Lung (tissue), 12 donors: ENCODE measurements around the gene GABRB2. TPM values are rescaled to one million over a fixed set of nuclear protein-coding genes. Genes with fewer than 3 reads are reported as not detected.
"Not testable (repeated sequence)": the region's sequence is repeated elsewhere in the genome, so short reads cannot be mapped to it uniquely, and the experiment has no call there.

Experiments used
- ATAC-seq: fragments of 200-7000 bp; cut with Tn5 transposase; one replicate; pipeline ENCODE4 v1.9.1; 2020; ENCODE audit warnings: moderate number of reproducible peaks; ENCODE audit not compliant: insufficient read depth, low FRiP score
- DNase-seq, 3 donors: peaks; one replicate each; pipeline ENCODE4 v3.0.0-alpha.2; 2013 to 2017
- H3K27ac ChIP-seq, 2 donors: one replicate each; pipeline ENCODE4 v1.5.1; 2013; ENCODE audit warnings: mild to moderate bottlenecking in 2 of 2, moderate library complexity in 2 of 2, control low read depth in 1 of 2, inconsistent platforms in 1 of 2, low read depth in 1 of 2, low read length in 1 of 2
- H3K27me3 ChIP-seq, 3 donors: one replicate each; pipeline ENCODE4 v1.5.1; 2013; ENCODE audit warnings: low read length in 2 of 3; ENCODE audit not compliant: control insufficient read depth in 3 of 3, insufficient read depth in 3 of 3
- H3K36me3 ChIP-seq, 4 donors: one replicate each; pipeline ENCODE4 v1.5.1; 2013; ENCODE audit warnings: low read length in 4 of 4, mild to moderate bottlenecking in 1 of 4, moderate library complexity in 1 of 4; ENCODE audit not compliant: control insufficient read depth in 4 of 4, insufficient read depth in 4 of 4
- H3K4me1 ChIP-seq, 5 donors: one replicate each; pipeline ENCODE4 v1.5.1; 2013; ENCODE audit warnings: low read length in 5 of 5, mild to moderate bottlenecking in 2 of 5, moderate library complexity in 1 of 5; ENCODE audit not compliant: control insufficient read depth in 5 of 5, insufficient read depth in 5 of 5
- H3K4me3 ChIP-seq: one replicate; pipeline ENCODE4 v1.5.1; 2013; ENCODE audit warnings: mild to moderate bottlenecking, control low read depth, moderate library complexity
- H3K9ac ChIP-seq, 2 donors: one replicate each; pipeline ENCODE4 v1.5.1; 2013; ENCODE audit warnings: low read length in 2 of 2, control low read depth in 1 of 2; ENCODE audit not compliant: insufficient read depth in 1 of 2
- H3K9me3 ChIP-seq, 4 donors: one replicate each; pipeline ENCODE4 v1.5.1; 2013; ENCODE audit warnings: low read length in 3 of 4, mild to moderate bottlenecking in 1 of 4, moderate library complexity in 1 of 4; ENCODE audit not compliant: control insufficient read depth in 4 of 4, insufficient read depth in 3 of 4
- CTCF ChIP-seq: IDR thresholded peaks from 2 replicates; pipeline ENCODE4 v1.5.1; 2012; ENCODE audit warnings: mild to moderate bottlenecking; ENCODE audit errors: control extremely low read depth, extremely low read depth
- WGBS, 2 donors: extraction: QIAGEN DNeasy Blood & Tissue Kit; methylation state at CpG; one replicate each; pipeline ENCODE4 v1.1.7; 2013; 5-methylcytosine and 5-hydroxymethylcytosine counted together
- polyA plus RNA-seq, 2 donors: library from polyadenylated mRNA; stranded (reverse); fragments of 200-250 nt; gene quantifications; one replicate each; pipeline ENCODE4 v1.2.1, GENCODE V29; 2013
- total RNA-seq, 2 donors: library from RNA; depleted of rRNA in 1 of 2; stranded (reverse); fragments of >200 nt in 1 of 2; gene quantifications; one replicate each; pipeline ENCODE4 v1.2.1, GENCODE V29; 2014 to 2021
- donor health status: control.
- donor health status: control.
- donor health status: Bipolar disorder and iron deficiency.
- donor health status: healthy.
- donor health status: DM: yes; HTN: yes; CAD: no.

Gene GABRB2
- total and polyA plus RNA-seq, 4 donors: 0.28 to 6.8 (median 0.86) TPM

GRCh38 chr5:161507591-161507990 lies 38.9 kb downstream of the GABRB2 start:
- ATAC-seq (no peak), DNase-seq (no peak)
- no peaks in the 10 kb centered on the region for H3K27me3 ChIP-seq
- H3K36me3 ChIP-seq: no peaks in the 10 kb centered on the region
- H3K27ac ChIP-seq: no peak overlapping the region
- no peaks in the 10 kb centered on the region for H3K9me3 ChIP-seq
- H3K4me1 ChIP-seq: no peaks in the 10 kb centered on the region
- TF ChIP-seq CTCF: no peak
- no peak overlapping the region for H3K9ac ChIP-seq
- H3K4me3 ChIP-seq: no peak overlapping the region
- 50 to 70% methylated on average over 2 of the region's 2 CpGs for whole genome bisulfite sequencing, 2 donors

GRCh38 chr5:161505160-161505559 lies 41.4 kb downstream of the GABRB2 start:
- H3K27me3 ChIP-seq, ATAC-seq, H3K9ac ChIP-seq, H3K4me3 ChIP-seq, H3K36me3 ChIP-seq, H3K9me3 ChIP-seq, H3K27ac ChIP-seq, DNase-seq, H3K4me1 ChIP-seq: not testable (repeated sequence)
- 92 to 93% methylated on average over 10 of the region's 10 CpGs for WGBS, 2 donors

GRCh38 chr5:161498531-161498930 lies 48.0 kb downstream of the GABRB2 start:
- no peak for TF ChIP-seq CTCF
- peaks cover 0 to 9% (median 5%) of the 10 kb centered on the region in 4 donors for H3K9me3 ChIP-seq
- H3K27me3 ChIP-seq: no peaks in the 10 kb centered on the region
- no peaks in the 10 kb centered on the region for H3K36me3 ChIP-seq
- H3K4me1 ChIP-seq: no peaks in the 10 kb centered on the region
- H3K27ac ChIP-seq: no peak overlapping the region
- 64 to 70% methylated on average over 1 of the region's 1 CpG for WGBS, 2 donors
- H3K9ac ChIP-seq: no peak overlapping the region
- no peak overlapping the region for H3K4me3 ChIP-seq
- ATAC-seq (no peak), DNase-seq (no peak)

GRCh38 chr5:161483721-161484120 lies 62.8 kb downstream of the GABRB2 start:
- TF ChIP-seq CTCF: no peak
- no peaks in the 10 kb centered on the region for H3K9me3 ChIP-seq
- H3K4me3 ChIP-seq: no peak overlapping the region
- DNase-seq (no peak), ATAC-seq (no peak)
- no peaks in the 10 kb centered on the region for H3K27me3 ChIP-seq
- no peak overlapping the region for H3K27ac ChIP-seq
- H3K9ac ChIP-seq: no peak overlapping the region
- no peaks in the 10 kb centered on the region for H3K36me3 ChIP-seq
- H3K4me1 ChIP-seq: no peaks in the 10 kb centered on the region
